H1 (cell line): Measurements from ENCODE around the gene ORMDL3. TPM values are rescaled to one million over a fixed set of nuclear protein-coding genes. Genes with fewer than 3 reads are reported as not detected.

Source experiments
- CHD7 ChIP-seq: fragments of 300-600 bp; sonication (generic); IDR thresholded peaks from 2 replicates; pipeline ENCODE4 v1.7.1; 2012; ENCODE audit warnings: low read length, moderate library complexity, mild to moderate bottlenecking, inconsistent platforms; ENCODE audit not compliant: insufficient replicate concordance
- E2F6 ChIP-seq: IDR thresholded peaks from 2 replicates; pipeline ENCODE4 v1.6.1; 2012; ENCODE audit warnings: inconsistent platforms
- GABPA ChIP-seq: IDR thresholded peaks from 2 replicates; pipeline ENCODE4 v1.6.1; 2011; ENCODE audit warnings: mild to moderate bottlenecking, low read length, moderate library complexity, borderline replicate concordance; ENCODE audit not compliant: insufficient read depth
- HDAC2 ChIP-seq, 2 experiments: fragments of 300-600 bp in 1 of 2; sonication (generic) in 1 of 2; IDR thresholded peaks; 2 replicates each; pipeline ENCODE4 v1.6.1; 2011 to 2012; ENCODE audit warnings: low read depth in 2 of 2, low read length in 2 of 2, mild to moderate bottlenecking in 2 of 2, moderate library complexity in 2 of 2, borderline replicate concordance in 1 of 2, inconsistent platforms in 1 of 2
- HDAC6 ChIP-seq: IDR thresholded peaks from one replicate; pipeline ENCODE4 v1.7.1; 2012; ENCODE audit warnings: low read depth, mild to moderate bottlenecking, inconsistent platforms, low read length, moderate library complexity
- KDM4A ChIP-seq: IDR thresholded peaks from one replicate; pipeline ENCODE4 v1.7.1; 2012; ENCODE audit warnings: low read depth, mild to moderate bottlenecking, moderate library complexity, low read length, inconsistent platforms; ENCODE audit not compliant: severe bottlenecking
- KDM5A ChIP-seq: fragments of 200-600 bp; IDR thresholded peaks from 2 replicates; pipeline ENCODE4 v1.7.1; 2012; ENCODE audit warnings: mild to moderate bottlenecking, low read length, inconsistent platforms, mixed read lengths
- POLR2A ChIP-seq, 2 experiments: IDR thresholded peaks; 1 replicate in 1 of 2; 2 replicates in 1 of 2; pipeline ENCODE4 v1.6.1; 2011; ENCODE audit warnings: low read depth in 2 of 2, low read length in 2 of 2, mild to moderate bottlenecking in 2 of 2; ENCODE audit errors: control extremely low read depth in 1 of 2
- TAF7 ChIP-seq: optimal IDR thresholded peaks from 2 replicates; pipeline ENCODE3; 2011; ENCODE audit warnings: low read depth, mild to moderate bottlenecking, inconsistent platforms, low read length, moderate library complexity, borderline replicate concordance
- TEAD4 ChIP-seq: IDR thresholded peaks from 2 replicates; pipeline ENCODE4 v1.6.1; 2012; ENCODE audit warnings: low read depth, low read length, inconsistent platforms, mixed read lengths
- polyA plus RNA-seq, 7 experiments: library from polyadenylated mRNA; depleted of rRNA in 3 of 7; stranded (reverse) in 5 of 7; unstranded in 2 of 7; fragments of >200 nt in 5 of 7; fragments of 200-250 nt in 2 of 7; gene quantifications; 1 replicate in 5 of 7; 2 replicates in 1 of 7; 4 replicates in 1 of 7; pipeline versions ENCODE4 v1.2.1 to v1.2.3, GENCODE V29; 2011 to 2013; ENCODE audit warnings: missing spikeins in 2 of 7, mixed read lengths in 2 of 7
- total RNA-seq: library from RNA; stranded (reverse); fragmentation: NEBNext Ultra II Directional; extraction: Animal tissue kit (Norgen Biotek cat#: 25700); gene quantifications from 2 replicates; pipeline ENCODE4 v1.2.1, GENCODE V29; 2021

The ORMDL3 gene
- total and polyA plus RNA-seq, 2 of the 8 experiments (the other 6 are each of a cell fraction or from before 2014, with no cell fraction given) = 50.4 to 108 TPM

- TF ChIP-seq CHD7 = no peak
- no peak for TF ChIP-seq TAF7
- TF ChIP-seq KDM4A = no peak
- no peak for TF ChIP-seq HDAC2 (IDR thresholded peaks at IDR 0.05; ENCODE audit: borderline replicate concordance in 1 of 2, low read depth in 2 of 2, low read length in 2 of 2)
- TF ChIP-seq KDM5A = no peak
- no peak for TF ChIP-seq E2F6
- TF ChIP-seq POLR2A (IDR thresholded peaks at IDR 0.05; ENCODE audit: control extremely low read depth in 1 of 2, low read depth in 2 of 2, low read length in 2 of 2) = peak in 1 of 2 experiments; percentile 92; a peak in 2 of 3 replicates
- TF ChIP-seq HDAC6 = no peak
- no peak for TF ChIP-seq GABPA
- no peak for TF ChIP-seq TEAD4
Observed at GRCh38 chr17:39953471-39953888, 26.1 kb upstream of the ORMDL3 start (continued).
